ENCODE data around the gene ZNF557. TPM values are rescaled to one million over a fixed set of nuclear protein-coding genes. Genes with fewer than 3 reads are reported as not detected.

ZNF557 gene
- total RNA-seq, 2 donors from 2014 or later, result 8.3 to 9.8 TPM

DNA sequence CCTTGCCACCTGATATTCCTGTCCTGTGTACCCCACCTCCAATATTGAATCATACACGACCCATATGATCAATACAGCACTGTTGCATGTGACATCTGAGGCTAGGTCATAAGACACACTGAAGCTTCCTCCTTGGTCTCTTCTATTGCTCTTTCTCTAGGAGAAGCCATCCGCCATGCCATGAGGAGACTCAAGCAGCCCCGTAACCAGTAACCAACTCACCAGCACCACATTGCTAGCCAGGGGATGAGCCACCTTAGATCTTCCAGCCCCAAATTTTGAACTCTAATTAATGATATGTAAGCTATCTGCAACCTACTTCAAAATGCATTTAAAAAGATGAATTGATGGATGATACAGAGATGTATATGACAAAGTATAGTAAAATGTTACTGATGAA, 28.6 kb downstream of the ZNF557 start:
- H3K4me1 Mint-ChIP-seq, result no peaks in the 10 kb centered on the region
- H3K9ac ChIP-seq (ENCODE audit: extremely low read depth, low read length, poor library complexity, severe bottlenecking), result no peak overlapping the region
- peaks cover 46% of the 10 kb centered on the region for H3K9me3 Mint-ChIP-seq

DNA sequence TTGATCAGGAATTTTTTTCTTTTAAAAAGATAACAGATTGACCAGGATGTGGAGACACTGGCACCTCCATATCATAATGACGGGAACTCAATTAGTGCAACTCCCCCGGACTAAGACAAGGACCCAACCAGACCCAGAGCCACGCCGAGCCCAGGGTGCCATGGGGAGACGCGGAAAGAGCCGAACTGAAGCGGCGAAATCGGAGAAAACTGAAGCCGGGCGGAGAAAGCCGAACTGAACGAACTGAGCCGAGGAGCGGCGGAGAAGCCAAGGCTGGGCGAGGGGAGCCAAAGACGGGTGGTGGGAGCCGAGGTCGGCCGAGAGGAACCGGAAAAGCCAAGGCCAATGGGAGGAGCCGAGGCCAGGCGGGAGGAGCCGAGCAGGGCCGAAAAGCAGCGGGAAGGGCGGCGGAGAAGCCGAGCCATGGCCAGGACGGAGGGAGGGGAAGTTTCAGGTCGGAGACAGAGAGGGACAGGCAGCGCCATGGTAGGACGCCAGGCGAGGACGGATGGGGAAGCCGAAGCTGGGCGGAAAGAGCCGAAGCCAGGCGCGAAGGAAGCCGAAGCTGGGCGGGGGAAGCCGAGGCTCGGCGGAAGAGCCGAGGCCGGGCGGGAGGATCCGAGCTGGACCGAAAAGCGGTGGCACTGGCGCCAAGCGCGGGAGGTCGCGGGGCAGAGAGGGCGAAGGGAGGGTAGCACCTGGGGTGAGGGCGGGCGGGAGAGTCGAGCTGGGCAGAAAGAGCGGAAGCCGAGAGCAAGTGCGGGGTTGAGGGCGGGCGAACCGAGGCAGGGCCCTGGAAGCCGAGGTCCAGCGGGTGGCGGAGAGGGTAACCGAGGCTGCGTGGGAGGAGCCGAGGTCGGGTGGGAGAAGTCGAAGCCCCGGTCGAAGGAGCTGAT, 29.4 kb downstream of the ZNF557 start:
- no peaks in the 10 kb centered on the region for H3K36me3 ChIP-seq (ENCODE audit: control insufficient read depth, insufficient read depth, low read length)
- peak; percentile 98 for DNase-seq
- H3K27ac Mint-ChIP-seq, result peak overlapping the region; percentile 96
- H3K27ac ChIP-seq (ENCODE audit: low read depth, low read length), result peak overlapping the region; percentile 87
- TF ChIP-seq, protein P1, sequence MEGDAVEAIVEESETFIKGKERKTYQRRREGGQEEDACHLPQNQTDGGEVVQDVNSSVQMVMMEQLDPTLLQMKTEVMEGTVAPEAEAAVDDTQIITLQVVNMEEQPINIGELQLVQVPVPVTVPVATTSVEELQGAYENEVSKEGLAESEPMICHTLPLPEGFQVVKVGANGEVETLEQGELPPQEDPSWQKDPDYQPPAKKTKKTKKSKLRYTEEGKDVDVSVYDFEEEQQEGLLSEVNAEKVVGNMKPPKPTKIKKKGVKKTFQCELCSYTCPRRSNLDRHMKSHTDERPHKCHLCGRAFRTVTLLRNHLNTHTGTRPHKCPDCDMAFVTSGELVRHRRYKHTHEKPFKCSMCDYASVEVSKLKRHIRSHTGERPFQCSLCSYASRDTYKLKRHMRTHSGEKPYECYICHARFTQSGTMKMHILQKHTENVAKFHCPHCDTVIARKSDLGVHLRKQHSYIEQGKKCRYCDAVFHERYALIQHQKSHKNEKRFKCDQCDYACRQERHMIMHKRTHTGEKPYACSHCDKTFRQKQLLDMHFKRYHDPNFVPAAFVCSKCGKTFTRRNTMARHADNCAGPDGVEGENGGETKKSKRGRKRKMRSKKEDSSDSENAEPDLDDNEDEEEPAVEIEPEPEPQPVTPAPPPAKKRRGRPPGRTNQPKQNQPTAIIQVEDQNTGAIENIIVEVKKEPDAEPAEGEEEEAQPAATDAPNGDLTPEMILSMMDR (conservative IDR thresholded peaks at IDR 0.05), result no peak
- peak overlapping the region; percentile 92 for H3K4me3 ChIP-seq (ENCODE audit: low read length)
- peaks cover 38% of the 10 kb centered on the region for H3K9me3 Mint-ChIP-seq
- peak overlapping the region; percentile 77 for H3K9ac ChIP-seq (ENCODE audit: extremely low read depth, low read length, poor library complexity, severe bottlenecking)
- H3K4me3 Mint-ChIP-seq, result peak overlapping the region; percentile 84
- H3K27me3 ChIP-seq (ENCODE audit: control insufficient read depth, insufficient read depth, low read length, poor library complexity, severe bottlenecking), result no peaks in the 10 kb centered on the region
- H3K36me3 Mint-ChIP-seq (ENCODE audit: low read depth), result peaks cover 23% of the 10 kb centered on the region
- no peaks in the 10 kb centered on the region for H3K4me1 Mint-ChIP-seq
- peaks cover 2% of the 10 kb centered on the region for H3K4me1 ChIP-seq (ENCODE audit: control insufficient read depth, insufficient read depth, low read length)
- H3K27me3 Mint-ChIP-seq (ENCODE audit: insufficient read depth), result peaks cover 9% of the 10 kb centered on the region
- H3K9me3 ChIP-seq (ENCODE audit: control insufficient read depth, low read length), result peaks cover 32% of the 10 kb centered on the region
- whole genome bisulfite sequencing, 2 experiments (ENCODE audit: insufficient coverage in 1 of 2, insufficient read length in 1 of 2), result 0 to 1% methylated on average over 47 to 78 of the region's 78 CpGs

More for the DNA sequence above, 28.6 kb downstream of the ZNF557 start:
- TF ChIP-seq, protein P1 (conservative IDR thresholded peaks at IDR 0.05), result no peak
- Mint-ChIP-seq H3K27me3 (ENCODE audit: insufficient read depth) (peaks cover 9% of the 10 kb centered on the region), H3K4me3 (peak overlapping the region; percentile 84), H3K36me3 (ENCODE audit: low read depth) (peaks cover 28% of the 10 kb centered on the region), H3K27ac (peak overlapping the region; percentile 96)
- 89 to 95% methylated on average over 1 to 3 of the region's 3 CpGs for WGBS, 2 experiments (ENCODE audit: insufficient coverage in 1 of 2, insufficient read length in 1 of 2)
- H3K4me1 ChIP-seq (ENCODE audit: control insufficient read depth, insufficient read depth, low read length), result peaks cover 2% of the 10 kb centered on the region
- H3K27me3 ChIP-seq (ENCODE audit: control insufficient read depth, insufficient read depth, low read length, poor library complexity, severe bottlenecking), result no peaks in the 10 kb centered on the region
- H3K9me3 ChIP-seq (ENCODE audit: control insufficient read depth, low read length), result peaks cover 32% of the 10 kb centered on the region
- peak overlapping the region; percentile 92 for H3K4me3 ChIP-seq (ENCODE audit: low read length)
- DNase-seq, result no peak
- H3K27ac ChIP-seq (ENCODE audit: low read depth, low read length), result no peak overlapping the region
- H3K36me3 ChIP-seq (ENCODE audit: control insufficient read depth, insufficient read depth, low read length), result no peaks in the 10 kb centered on the region

DNA sequence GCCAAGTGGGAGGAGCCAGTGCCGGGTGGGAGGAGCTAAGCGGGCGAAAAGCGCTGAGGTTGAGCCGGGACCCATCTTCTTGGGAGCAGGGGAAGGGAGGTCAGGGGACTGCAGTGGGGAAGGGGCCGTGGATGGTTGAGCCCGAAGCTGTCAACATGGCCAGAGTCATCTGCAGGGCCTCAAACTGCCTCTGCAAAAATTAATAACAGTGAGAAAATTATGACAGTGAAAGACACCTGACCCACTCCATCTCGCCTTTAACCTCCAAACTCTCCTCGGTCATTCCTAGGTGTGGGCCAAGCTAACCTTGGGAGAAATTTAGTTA, 30.1 kb downstream of the ZNF557 start:
- H3K4me1 Mint-ChIP-seq, result no peaks in the 10 kb centered on the region
- peak overlapping the region; percentile 84 for H3K4me3 Mint-ChIP-seq
- peaks cover 2% of the 10 kb centered on the region for H3K4me1 ChIP-seq (ENCODE audit: control insufficient read depth, insufficient read depth, low read length)
- peak overlapping the region; percentile 96 for H3K27ac Mint-ChIP-seq
- H3K9me3 Mint-ChIP-seq, result peaks cover 34% of the 10 kb centered on the region
- peaks cover 9% of the 10 kb centered on the region for H3K27me3 Mint-ChIP-seq (ENCODE audit: insufficient read depth)
- no peaks in the 10 kb centered on the region for H3K36me3 ChIP-seq (ENCODE audit: control insufficient read depth, insufficient read depth, low read length)
- peak overlapping the region; percentile 77 for H3K9ac ChIP-seq (ENCODE audit: extremely low read depth, low read length, poor library complexity, severe bottlenecking)
- peaks cover 22% of the 10 kb centered on the region for H3K36me3 Mint-ChIP-seq (ENCODE audit: low read depth)
- peak overlapping the region; percentile 87 for H3K27ac ChIP-seq (ENCODE audit: low read depth, low read length)
- whole genome bisulfite sequencing, 2 experiments (ENCODE audit: insufficient coverage in 1 of 2, insufficient read length in 1 of 2), result 2 to 26% methylated on average over 6 to 9 of the region's 9 CpGs
- peaks cover 30% of the 10 kb centered on the region for H3K9me3 ChIP-seq (ENCODE audit: control insufficient read depth, low read length)
- TF ChIP-seq, protein P1 (conservative IDR thresholded peaks at IDR 0.05), result no peak
- H3K27me3 ChIP-seq (ENCODE audit: control insufficient read depth, insufficient read depth, low read length, poor library complexity, severe bottlenecking), result peaks cover under 1% of the 10 kb centered on the region
- DNase-seq, result no peak
- H3K4me3 ChIP-seq (ENCODE audit: low read length), result peak overlapping the region; percentile 92
